ENCODE data around the gene PADI1. TPM values are rescaled to one million over a fixed set of nuclear protein-coding genes. Genes with fewer than 3 reads are reported as not detected.

The PADI1 gene
- total RNA-seq, 1 donor = under 0.01 TPM

DNA sequence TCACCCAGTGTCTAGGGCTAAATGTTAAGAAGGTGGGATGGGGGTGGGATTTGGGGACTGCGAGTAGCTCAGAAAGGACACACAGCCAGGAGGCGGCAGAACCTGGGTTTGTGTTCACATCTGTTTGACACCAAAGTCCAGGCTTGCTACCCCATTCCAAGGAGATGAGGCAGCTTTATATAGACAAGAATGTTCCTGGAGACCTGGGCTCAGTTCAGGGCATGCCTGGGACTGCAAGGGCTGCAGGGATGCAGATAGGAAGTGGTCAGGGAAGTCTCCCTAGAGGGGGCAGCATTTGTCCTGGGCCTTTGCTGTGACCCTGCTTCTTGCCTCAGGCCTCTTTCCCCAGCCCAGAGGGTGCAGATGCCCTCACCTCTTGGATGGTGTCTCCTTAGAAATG, 60.2 kb downstream of the PADI1 start:
- no peaks in the 10 kb centered on the region for H3K36me3 ChIP-seq (ENCODE audit: insufficient read depth, low read length)
- no peaks in the 10 kb centered on the region for H4K20me1 ChIP-seq (ENCODE audit: insufficient read depth, low read length)
- no peaks in the 10 kb centered on the region for H3K79me2 ChIP-seq (ENCODE audit: insufficient read depth, low read length)
- TF ChIP-seq, protein P1, sequence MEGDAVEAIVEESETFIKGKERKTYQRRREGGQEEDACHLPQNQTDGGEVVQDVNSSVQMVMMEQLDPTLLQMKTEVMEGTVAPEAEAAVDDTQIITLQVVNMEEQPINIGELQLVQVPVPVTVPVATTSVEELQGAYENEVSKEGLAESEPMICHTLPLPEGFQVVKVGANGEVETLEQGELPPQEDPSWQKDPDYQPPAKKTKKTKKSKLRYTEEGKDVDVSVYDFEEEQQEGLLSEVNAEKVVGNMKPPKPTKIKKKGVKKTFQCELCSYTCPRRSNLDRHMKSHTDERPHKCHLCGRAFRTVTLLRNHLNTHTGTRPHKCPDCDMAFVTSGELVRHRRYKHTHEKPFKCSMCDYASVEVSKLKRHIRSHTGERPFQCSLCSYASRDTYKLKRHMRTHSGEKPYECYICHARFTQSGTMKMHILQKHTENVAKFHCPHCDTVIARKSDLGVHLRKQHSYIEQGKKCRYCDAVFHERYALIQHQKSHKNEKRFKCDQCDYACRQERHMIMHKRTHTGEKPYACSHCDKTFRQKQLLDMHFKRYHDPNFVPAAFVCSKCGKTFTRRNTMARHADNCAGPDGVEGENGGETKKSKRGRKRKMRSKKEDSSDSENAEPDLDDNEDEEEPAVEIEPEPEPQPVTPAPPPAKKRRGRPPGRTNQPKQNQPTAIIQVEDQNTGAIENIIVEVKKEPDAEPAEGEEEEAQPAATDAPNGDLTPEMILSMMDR (IDR thresholded peaks at IDR 0.05; ENCODE audit: extremely low read depth, low read depth, low read length) = no peak
- H3K9me3 ChIP-seq (ENCODE audit: low read depth, low read length) = no peaks in the 10 kb centered on the region
- H3K27ac ChIP-seq (ENCODE audit: low read depth, low read length) = no peak overlapping the region
- peaks cover 21% of the 10 kb centered on the region for H3K27me3 ChIP-seq (ENCODE audit: insufficient read depth, low read length)
- no peak overlapping the region for H3K4me3 ChIP-seq (ENCODE audit: insufficient read depth, low read length)
- H3K4me1 ChIP-seq (ENCODE audit: insufficient read depth, low read length) = no peaks in the 10 kb centered on the region
- no peak overlapping the region for H2AFZ ChIP-seq (ENCODE audit: low read length)
- no peak overlapping the region for H3K4me2 ChIP-seq (ENCODE audit: insufficient read depth, low read length)
- peak; percentile 69 for DNase-seq (ENCODE audit: insufficient read length, low spot score, missing footprints)

DNA sequence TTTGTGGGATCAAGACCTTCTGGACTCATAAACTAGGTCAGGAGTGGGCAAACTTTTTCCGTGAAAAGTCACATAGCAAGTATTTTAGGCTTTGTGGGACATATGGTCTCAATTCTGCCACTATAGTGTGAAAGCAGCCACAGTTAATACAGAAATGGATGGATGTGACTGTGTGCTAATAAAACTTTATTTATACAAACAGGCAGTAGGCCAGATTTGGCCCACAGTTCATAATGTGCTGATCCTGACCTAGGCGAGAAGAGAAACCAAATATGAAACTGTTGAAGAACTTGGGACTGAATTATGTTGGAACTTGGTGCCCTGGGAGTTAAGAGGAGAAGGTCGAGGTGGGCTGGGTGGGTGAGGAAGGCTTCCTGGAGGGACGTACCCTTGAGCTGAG, 61.0 kb downstream of the PADI1 start:
- DNase-seq (ENCODE audit: insufficient read length, low spot score, missing footprints) = no peak

DNA sequence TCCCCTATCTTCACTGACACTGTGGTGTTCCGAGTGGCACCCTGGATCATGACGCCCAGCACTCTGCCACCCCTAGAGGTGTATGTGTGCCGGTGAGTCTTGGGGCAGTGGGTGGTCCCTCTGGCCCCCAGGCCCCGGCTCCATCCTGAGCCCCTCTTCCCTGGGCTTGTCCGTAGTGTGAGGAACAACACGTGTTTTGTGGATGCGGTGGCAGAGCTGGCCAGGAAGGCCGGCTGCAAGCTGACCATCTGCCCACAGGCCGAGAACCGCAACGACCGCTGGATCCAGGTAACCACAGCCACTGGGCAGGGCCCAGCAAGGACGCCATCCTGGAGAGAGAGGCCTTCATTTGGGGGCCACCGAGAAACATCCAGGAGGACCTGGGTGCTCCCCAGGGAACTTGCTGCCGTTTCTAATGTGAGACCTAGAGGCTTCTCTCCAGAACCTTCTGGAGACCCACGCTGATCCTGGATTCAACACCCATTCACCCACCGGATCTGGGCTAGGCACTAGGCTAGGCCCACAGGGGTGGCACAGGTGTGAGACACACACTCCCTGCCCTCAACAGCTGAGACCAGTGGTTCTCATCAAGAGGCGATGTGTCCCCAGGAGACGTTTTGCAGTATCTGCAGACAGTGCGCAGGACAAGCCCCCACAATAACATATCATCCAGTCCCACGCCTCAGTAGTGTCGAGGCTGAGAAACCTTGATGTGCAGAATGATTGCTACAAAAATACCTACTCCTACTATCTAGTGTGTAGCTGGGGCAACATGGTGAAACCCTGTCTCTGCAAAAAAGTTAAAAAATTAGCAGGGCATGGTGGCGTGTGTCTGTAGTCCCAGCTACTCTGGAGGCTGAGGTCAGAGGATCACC, 66.2 kb downstream of the PADI1 start:
- H3K79me2 ChIP-seq (ENCODE audit: insufficient read depth, low read length) = no peaks in the 10 kb centered on the region
- H3K36me3 ChIP-seq (ENCODE audit: insufficient read depth, low read length) = no peaks in the 10 kb centered on the region
- no peak overlapping the region for H3K27ac ChIP-seq (ENCODE audit: low read depth, low read length)
- no peak overlapping the region for H2AFZ ChIP-seq (ENCODE audit: low read length)
- no peaks in the 10 kb centered on the region for H3K9me3 ChIP-seq (ENCODE audit: low read depth, low read length)
- H3K4me2 ChIP-seq (ENCODE audit: insufficient read depth, low read length) = no peak overlapping the region
- no peaks in the 10 kb centered on the region for H4K20me1 ChIP-seq (ENCODE audit: insufficient read depth, low read length)
- no peak overlapping the region for H3K4me3 ChIP-seq (ENCODE audit: insufficient read depth, low read length)
- DNase-seq (ENCODE audit: insufficient read length, low spot score, missing footprints) = peak; percentile 26
- H3K27me3 ChIP-seq (ENCODE audit: insufficient read depth, low read length) = peaks cover 2% of the 10 kb centered on the region
- H3K4me1 ChIP-seq (ENCODE audit: insufficient read depth, low read length) = no peaks in the 10 kb centered on the region
- TF ChIP-seq, protein P1 (IDR thresholded peaks at IDR 0.05; ENCODE audit: extremely low read depth, low read depth, low read length) = no peak

More for the DNA sequence above, 61.0 kb downstream of the PADI1 start:
- Histone ChIP-seq H3K9me3 (ENCODE audit: low read depth, low read length) (no peaks in the 10 kb centered on the region), H3K79me2 (ENCODE audit: insufficient read depth, low read length) (no peaks in the 10 kb centered on the region), H4K20me1 (ENCODE audit: insufficient read depth, low read length) (no peaks in the 10 kb centered on the region), H3K27ac (ENCODE audit: low read depth, low read length) (no peak overlapping the region), H2AFZ (ENCODE audit: low read length) (no peak overlapping the region), H3K27me3 (ENCODE audit: insufficient read depth, low read length) (peaks cover 14% of the 10 kb centered on the region), H3K4me1 (ENCODE audit: insufficient read depth, low read length) (no peaks in the 10 kb centered on the region), H3K36me3 (ENCODE audit: insufficient read depth, low read length) (no peaks in the 10 kb centered on the region), H3K4me3 (ENCODE audit: insufficient read depth, low read length) (no peak overlapping the region), H3K4me2 (ENCODE audit: insufficient read depth, low read length) (no peak overlapping the region)
- TF ChIP-seq, protein P1 (IDR thresholded peaks at IDR 0.05; ENCODE audit: extremely low read depth, low read depth, low read length) = no peak

DNA sequence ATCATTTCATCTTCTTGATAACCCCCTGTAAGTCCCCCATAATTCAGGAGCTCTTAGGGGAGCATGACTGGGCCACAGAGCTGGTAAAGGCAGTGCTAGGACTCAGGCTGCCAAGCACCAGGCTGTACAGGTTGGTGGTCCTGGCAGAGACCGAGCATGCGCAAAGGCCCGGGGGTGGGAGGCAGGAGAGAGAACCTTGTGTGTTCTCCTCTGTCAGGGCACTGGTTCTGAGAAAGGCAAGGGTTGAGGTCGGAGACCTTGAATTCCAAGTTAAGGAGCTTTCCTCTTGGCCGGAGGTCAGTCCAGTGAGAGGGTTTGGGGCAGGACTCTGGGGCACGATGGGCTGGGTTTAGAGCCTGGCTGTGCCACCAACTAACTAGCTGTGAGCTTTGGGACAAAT, 67.1 kb downstream of the PADI1 start:
- DNase-seq (ENCODE audit: insufficient read length, low spot score, missing footprints) = peak; percentile 49

More for the DNA sequence above, 67.1 kb downstream of the PADI1 start:
- peaks cover 2% of the 10 kb centered on the region for H3K27me3 ChIP-seq (ENCODE audit: insufficient read depth, low read length)
- TF ChIP-seq, protein P1 (IDR thresholded peaks at IDR 0.05; ENCODE audit: extremely low read depth, low read depth, low read length) = no peak
- H3K4me1 ChIP-seq (ENCODE audit: insufficient read depth, low read length) = no peaks in the 10 kb centered on the region
- no peak overlapping the region for H3K4me2 ChIP-seq (ENCODE audit: insufficient read depth, low read length)
- H3K9me3 ChIP-seq (ENCODE audit: low read depth, low read length) = no peaks in the 10 kb centered on the region
- H2AFZ ChIP-seq (ENCODE audit: low read length) = no peak overlapping the region
- H3K79me2 ChIP-seq (ENCODE audit: insufficient read depth, low read length) = no peaks in the 10 kb centered on the region
- H3K27ac ChIP-seq (ENCODE audit: low read depth, low read length) = no peak overlapping the region
- H3K4me3 ChIP-seq (ENCODE audit: insufficient read depth, low read length) = no peak overlapping the region
- no peaks in the 10 kb centered on the region for H4K20me1 ChIP-seq (ENCODE audit: insufficient read depth, low read length)
- H3K36me3 ChIP-seq (ENCODE audit: insufficient read depth, low read length) = no peaks in the 10 kb centered on the region

All from osteoblast (primary cell).